Measurements from ENCODE around the gene UNKL.

- TF ChIP-seq POLR2A (IDR thresholded peaks at IDR 0.05; ENCODE audit: low read depth, low read length) (no peak), POLR2AphosphoS5 (IDR thresholded peaks at IDR 0.05; ENCODE audit: low read depth, low read length) (no peak), TAF1 (IDR thresholded peaks at IDR 0.05; ENCODE audit: low read depth, low read length) (no peak), POU2F2 (IDR thresholded peaks at IDR 0.05; ENCODE audit: low read depth, low read length) (no peak), SPI1 (IDR thresholded peaks at IDR 0.05; ENCODE audit: low read depth, low read length) (no peak), PAX5 (IDR thresholded peaks at IDR 0.05; ENCODE audit: insufficient read depth, low read length, severe bottlenecking) (no peak)
Observed at GRCh38 chr16:1436731-1437355, 22.3 kb upstream of the UNKL start.
